ENCODE measurements around the gene LDLRAD4.

Gene LDLRAD4

GRCh38 chr18:13380691-13381070, 162.1 kb downstream of the LDLRAD4 start:
- in situ Hi-C loops (cut with MboI; ENCODE audit: low sequenced_read_pairs): no loop called here

DNA sequence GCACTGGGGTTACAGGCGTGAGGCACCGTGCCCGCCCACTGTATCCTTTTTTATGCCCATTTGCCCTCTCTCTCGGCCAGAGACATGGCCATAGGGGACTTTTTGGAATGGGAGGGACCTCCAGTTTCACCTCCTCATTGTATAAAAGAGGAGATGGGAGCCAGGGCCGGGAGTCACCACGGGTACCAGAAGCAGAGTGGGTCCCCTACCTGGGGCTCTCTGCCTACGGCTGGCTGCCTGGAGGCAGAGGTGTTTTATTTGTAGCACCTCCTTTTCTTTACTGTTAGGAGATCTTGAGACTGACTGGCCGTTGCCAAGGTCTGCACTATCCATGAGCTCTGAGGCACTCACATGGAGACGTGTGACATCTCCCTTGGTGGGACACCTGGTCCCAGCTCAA, 162.8 kb downstream of the LDLRAD4 start:
- in situ Hi-C loops (cut with MboI; ENCODE audit: low sequenced_read_pairs): no loop called here

DNA sequence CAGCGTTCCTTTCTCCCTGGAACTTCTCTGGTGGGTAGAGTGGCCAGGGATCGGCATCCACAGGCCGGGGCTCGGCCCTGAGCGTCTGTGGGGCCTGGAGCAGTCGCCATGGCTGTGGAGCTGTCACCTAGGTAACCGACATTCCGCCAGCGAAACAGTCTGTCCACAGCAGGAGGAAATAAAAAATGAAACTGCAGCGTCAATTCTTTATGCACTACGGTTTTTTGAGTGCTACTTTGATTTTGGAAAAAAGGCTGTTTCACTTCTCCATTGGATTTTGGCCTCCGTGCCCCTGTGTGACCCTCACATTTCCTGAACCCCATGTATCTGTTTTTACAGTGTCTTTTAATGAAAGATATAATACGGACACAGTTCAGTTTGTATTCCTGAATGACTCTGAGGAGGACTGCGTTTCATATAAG, 163.4 kb downstream of the LDLRAD4 start:
- in situ Hi-C loops (cut with MboI; ENCODE audit: low sequenced_read_pairs): no loop called here

DNA sequence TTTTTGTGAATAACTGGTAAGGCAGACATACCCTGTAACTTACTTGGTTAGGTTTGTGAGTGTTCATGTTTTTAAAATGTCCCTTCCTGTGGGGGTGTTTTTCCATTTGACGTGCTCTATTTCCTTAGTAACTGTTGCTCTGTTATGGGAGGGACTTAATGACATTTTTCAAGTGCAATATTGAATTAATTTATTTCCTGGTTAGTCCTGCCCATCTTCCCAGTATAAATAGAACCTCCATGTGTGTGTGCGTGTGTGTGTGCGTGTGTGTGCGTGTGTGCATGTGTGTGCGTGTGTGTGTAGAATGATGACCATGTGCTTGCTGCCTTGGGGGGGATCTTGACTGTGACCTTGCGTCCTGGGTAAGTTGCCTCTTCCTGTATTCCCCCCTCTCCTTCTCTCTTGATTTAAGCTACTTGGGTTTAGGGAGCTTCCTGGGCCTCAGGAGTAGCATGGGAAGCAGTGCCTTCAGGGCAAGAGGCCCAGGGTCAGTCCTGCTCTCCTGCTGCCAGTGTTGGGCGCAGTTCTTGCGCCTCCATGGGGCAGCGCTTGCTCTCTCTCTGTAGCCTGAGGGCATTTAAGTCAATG, 163.9 kb downstream of the LDLRAD4 start:
- in situ Hi-C loops (cut with MboI; ENCODE audit: low sequenced_read_pairs): no loop called here

DNA sequence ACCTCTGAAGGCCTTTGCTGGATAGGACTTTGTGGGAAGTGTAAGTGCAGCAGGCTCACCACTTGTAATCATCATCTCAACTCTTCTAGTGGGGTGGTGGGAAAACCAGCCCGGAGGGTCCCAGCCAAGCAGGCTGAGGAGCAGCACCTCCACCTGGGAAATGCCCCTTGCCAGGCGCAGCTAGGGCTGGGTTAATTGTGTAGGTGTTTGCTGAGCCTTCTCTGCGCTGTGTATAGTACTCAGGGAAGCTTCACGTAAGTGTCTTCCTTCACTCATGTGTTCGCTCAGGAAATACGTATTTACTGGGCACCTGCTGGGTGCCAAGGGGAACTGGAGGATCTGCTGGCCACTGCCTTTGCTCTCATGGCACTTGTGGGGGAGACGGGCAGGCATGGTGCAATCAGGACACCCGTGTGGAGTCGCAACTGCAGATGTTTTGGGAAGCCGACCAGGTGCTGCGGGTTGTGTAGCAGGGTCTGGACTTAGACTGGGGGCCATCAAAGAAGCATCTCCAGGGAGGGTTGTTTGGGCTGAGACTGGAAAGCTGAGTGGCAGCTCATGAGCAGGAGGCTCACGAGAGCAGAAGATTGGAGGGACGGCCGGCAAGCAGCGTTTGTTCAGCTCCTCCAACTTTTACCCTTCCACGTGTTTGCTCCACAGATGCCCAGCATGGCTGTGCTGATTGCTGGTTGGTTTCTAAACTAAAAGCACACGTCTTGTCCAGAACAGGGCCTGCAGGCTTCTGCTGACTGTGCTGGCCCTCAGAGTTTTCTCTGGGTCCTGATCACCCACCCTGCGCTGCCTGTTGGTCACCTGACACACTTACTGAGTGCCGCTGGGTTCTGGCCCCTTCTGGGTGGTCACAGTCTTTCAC, 164.6 kb downstream of the LDLRAD4 start:
- in situ Hi-C loops (cut with MboI; ENCODE audit: low sequenced_read_pairs): no loop called here

GRCh38 chr18:13386891-13387801, 168.6 kb downstream of the LDLRAD4 start:
- in situ Hi-C loops (cut with MboI; ENCODE audit: low sequenced_read_pairs): no loop called here

DNA sequence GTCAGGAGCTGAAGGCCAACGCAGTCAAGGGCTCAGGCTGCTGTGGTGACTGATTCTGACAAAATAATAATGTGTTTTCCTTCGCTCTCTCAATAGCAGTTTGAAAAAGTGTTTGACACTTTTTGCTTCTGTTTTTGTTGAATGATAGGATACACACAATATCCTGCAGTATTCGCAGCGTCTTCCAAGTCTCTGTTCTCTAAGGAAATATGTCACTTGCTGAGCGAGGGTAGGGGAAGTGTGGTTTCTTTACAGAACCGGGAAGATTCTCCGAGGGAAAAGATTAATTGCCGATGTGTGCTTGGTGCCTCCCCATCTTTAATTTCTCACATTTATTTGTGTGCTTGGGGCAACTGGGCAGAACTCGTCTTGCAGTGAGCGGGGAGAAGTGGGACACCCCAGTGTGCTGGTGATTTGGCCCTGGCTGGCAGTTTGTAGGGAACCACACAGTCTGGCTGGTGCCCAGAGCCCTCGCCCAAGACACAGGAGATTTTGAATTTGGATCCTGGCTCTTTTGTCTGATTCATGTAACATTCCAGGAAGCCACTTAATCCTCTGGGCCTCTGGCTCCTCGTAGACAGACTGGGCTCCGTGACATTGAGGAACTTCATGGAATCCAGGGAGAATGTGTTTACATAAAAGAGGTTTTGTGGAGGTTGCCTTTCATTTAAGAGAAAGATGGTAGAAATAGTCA, 169.4 kb downstream of the LDLRAD4 start:
- in situ Hi-C loops (cut with MboI; ENCODE audit: low sequenced_read_pairs): no loop called here

- in situ Hi-C loops (cut with MboI; ENCODE audit: low sequenced_read_pairs): no loop called here
Observed at GRCh38 chr18:13388586-13389490, 170.3 kb downstream of the LDLRAD4 start.

DNA sequence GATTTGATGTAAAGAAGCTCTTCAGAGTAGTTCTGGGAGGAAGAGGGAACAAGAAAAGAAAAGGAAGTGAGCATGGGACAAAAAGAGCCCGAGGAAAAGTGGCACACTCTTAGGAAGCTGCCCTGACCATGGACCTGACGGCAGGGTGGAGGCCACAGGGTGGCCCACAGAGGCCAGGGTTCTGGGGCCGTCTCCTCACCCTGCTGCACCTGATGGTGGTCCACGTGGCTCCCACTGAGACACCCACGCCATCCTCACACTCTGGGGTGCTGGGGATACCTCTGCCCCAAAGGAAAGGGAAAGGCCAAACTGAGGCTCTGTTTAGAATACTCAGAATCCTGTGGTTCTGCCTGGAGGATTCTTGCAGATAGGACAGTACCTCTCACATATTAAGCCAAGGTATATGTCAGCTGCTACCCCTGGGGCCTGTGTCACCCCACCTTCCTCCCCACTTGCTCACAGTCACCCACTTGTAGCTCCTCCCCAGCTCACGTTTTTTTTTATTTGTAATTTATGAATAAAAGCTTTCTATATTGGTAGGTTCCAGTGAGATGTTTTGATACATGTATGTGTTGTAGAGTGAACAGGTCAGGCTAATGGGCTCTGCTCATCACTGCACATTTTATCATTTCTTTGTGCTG, 171.1 kb downstream of the LDLRAD4 start:
- in situ Hi-C loops (cut with MboI; ENCODE audit: low sequenced_read_pairs): no loop called here

- in situ Hi-C loops (cut with MboI; ENCODE audit: low sequenced_read_pairs): no loop called here
Observed at GRCh38 chr18:13390196-13390595, 171.6 kb downstream of the LDLRAD4 start.

DNA sequence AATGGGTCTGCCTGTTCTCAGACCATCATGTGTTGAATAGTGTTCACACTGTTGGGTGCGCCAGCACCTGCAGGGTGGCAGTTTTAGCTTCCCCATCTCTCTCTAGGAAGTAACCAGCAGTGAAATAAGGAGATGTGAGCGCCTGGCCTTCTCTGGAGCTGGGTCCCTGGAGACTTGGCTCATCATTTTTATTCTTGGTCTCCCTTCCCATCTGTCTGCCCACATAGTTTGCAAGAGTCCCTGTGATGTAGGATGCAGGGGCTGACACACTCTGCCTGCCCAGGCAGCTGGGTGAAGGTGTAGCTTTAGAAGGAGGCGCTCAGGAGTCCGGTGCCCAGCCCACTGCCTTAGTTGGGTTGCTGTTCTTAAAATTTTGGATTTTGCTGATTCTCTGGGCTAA, 172.2 kb downstream of the LDLRAD4 start:
- in situ Hi-C loops (cut with MboI; ENCODE audit: low sequenced_read_pairs): no loop called here

DNA sequence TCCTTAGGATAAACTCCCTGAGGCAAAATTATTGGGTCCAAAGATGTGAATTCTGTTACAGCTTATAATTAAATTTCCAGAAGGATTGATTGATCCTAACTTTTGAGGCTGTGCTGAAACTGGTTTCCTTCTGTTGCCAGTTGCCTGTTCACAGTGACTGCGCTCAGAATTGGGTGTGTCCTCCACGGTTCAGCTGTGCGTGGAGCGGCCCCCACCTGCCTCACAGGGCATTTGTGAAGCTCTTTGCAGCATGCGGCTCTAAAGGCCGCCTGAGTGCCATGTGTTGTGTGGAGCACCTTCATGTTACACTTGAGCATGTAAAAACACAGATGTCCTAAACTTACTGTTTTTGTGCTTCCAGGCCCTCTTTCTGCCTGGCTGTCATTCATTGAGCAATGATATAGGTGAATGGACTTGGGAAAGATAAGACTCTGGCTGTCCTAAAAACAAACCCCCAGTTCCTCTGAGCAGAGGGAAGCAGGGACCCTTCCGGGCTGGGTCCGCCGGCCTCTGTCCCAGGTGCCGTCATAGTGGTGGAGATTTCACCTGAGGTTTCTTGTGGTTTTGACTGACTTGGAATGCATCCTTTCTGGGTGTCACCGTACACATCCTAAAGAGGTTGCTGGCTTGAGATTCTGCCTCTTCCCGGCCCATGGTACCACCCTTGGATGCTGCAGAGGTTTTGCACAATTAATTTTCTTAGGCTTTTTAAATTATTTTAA, 173.6 kb downstream of the LDLRAD4 start:
- in situ Hi-C loops (cut with MboI; ENCODE audit: low sequenced_read_pairs): no loop called here

DNA sequence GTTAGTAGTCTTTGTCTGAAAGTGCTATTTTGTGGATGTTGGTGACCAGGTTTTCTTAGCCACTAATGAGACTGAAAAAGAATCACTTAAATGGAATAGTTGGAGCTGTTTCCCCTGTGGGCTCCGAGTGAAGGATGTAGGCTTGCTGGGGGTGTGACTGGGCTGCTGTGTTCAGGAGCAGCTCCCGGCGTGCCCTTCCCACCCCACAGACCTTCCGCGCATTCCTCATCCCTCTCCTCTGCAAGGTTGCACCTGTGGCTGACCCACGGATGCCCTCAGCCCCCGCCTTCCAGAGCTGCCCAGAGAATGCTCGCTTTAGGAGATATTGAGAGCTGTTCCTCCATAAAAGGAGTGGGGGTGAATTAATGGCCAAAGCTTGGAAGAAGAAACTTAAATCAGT, 174.3 kb downstream of the LDLRAD4 start:
- in situ Hi-C loops (cut with MboI; ENCODE audit: low sequenced_read_pairs): no loop called here

GRCh38 chr18:13393338-13393737, 174.8 kb downstream of the LDLRAD4 start:
- in situ Hi-C loops (cut with MboI; ENCODE audit: low sequenced_read_pairs): no loop called here

DNA sequence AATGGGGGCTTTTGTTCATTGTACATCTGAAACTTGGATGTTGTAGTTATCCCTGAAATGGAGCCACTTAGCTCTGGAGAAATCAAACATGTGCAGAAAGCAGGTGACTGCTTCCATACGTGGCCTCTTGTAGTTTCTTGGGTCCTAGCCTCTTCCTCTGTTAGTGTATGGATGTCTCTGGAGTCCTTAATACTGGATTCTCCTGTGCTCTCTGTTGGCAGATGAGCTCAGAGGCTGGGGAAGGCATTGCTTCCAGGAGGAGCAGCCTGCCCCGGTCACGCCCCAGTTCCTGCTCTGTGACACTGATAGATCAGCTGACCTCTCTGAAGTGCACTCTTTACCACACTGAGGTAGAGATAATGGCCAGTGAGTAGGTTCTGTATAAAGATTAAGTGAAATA, 176.2 kb downstream of the LDLRAD4 start:
- in situ Hi-C loops (cut with MboI; ENCODE audit: low sequenced_read_pairs): no loop called here

GRCh38 chr18:13395577-13395976, 177.0 kb downstream of the LDLRAD4 start:
- in situ Hi-C loops (cut with MboI; ENCODE audit: low sequenced_read_pairs): no loop called here

- in situ Hi-C loops (cut with MboI; ENCODE audit: low sequenced_read_pairs): no loop called here
Observed at GRCh38 chr18:13397504-13398163, 179.1 kb downstream of the LDLRAD4 start.

GRCh38 chr18:13398631-13399030, 180.1 kb downstream of the LDLRAD4 start:
- in situ Hi-C loops (cut with MboI; ENCODE audit: low sequenced_read_pairs): no loop called here

All from HL-60/S4 treated with phorbol 12-myristate 13-acetate at 8.2 ng/mL for 4 days and 3 days (cell line).